SK-N-SH (cell line): ENCODE measurements around the gene PPP1R13L. TPM values are rescaled to one million over a fixed set of nuclear protein-coding genes. Genes with fewer than 3 reads are reported as not detected.
A peak's percentile ranks its signal among the peaks of the same experiment; 100 is the strongest.

ENCODE experiments used
- CTCF ChIA-PET: fragments of 300-600, 350-600 bp; formaldehyde crosslinking; extraction: SDS; loops from one replicate; lab custom pipeline; 2021; lab: Yijun Ruan, JAX
- POLR2A ChIA-PET: fragments of 350-600 bp; sonication (Branson Sonifier 250); formaldehyde crosslinking; extraction: SDS; loops from one replicate; lab custom pipeline; 2020; ENCODE audit warnings: antibody characterized with exemption, inconsistent platforms; lab: Yijun Ruan, JAX
- DNase-seq: peaks from one replicate; pipeline ENCODE4 v3.0.0; 2012
- H2AFZ ChIP-seq: fragments of 200-600 bp; sonication (generic); 2 replicates; pipeline ENCODE4 v1.8.1; 2016; ENCODE audit warnings: antibody characterized with exemption, mild to moderate bottlenecking, low read depth
- H3F3A ChIP-seq: fragments of 200-600 bp; sonication (generic); replicated peaks from 2 replicates; pipeline ENCODE3; 2016; ENCODE audit warnings: antibody characterized with exemption, mild to moderate bottlenecking; ENCODE audit not compliant: insufficient read depth
- H3K27ac ChIP-seq, 2 experiments: fragments of 200-500 bp in 1 of 2; fragments of 200-600 bp in 1 of 2; sonication (Bioruptor generic) in 1 of 2; sonication (generic), shearing (Covaris generic) in 1 of 2; 2 replicates each; pipeline versions ENCODE4 v1.5.1 to v1.6.1; 2014 to 2016; ENCODE audit warnings: low read depth in 2 of 2, inconsistent platforms in 1 of 2, low read length in 1 of 2, mild to moderate bottlenecking in 1 of 2, mixed read lengths in 1 of 2
- H3K27me3 ChIP-seq: fragments of 200-600 bp; sonication (generic), shearing (Covaris generic); 2 replicates; pipeline ENCODE4 v1.6.1; 2016; ENCODE audit warnings: mixed run types; ENCODE audit not compliant: insufficient read depth
- H3K36me3 ChIP-seq, 2 experiments: fragments of 200-500 bp in 1 of 2; fragments of 200-600 bp in 1 of 2; sonication (Bioruptor generic) in 1 of 2; sonication (generic) in 1 of 2; replicated peaks in 1 of 2; 2 replicates each; pipeline versions ENCODE3 to v1.5.1; 2014 to 2016; ENCODE audit warnings: low read length in 1 of 2, mild to moderate bottlenecking in 1 of 2; ENCODE audit not compliant: insufficient read depth in 2 of 2, control insufficient read depth in 1 of 2
- H3K4me1 ChIP-seq, 2 experiments: fragments of 200-500 bp in 1 of 2; fragments of 200-600 bp in 1 of 2; sonication (Bioruptor generic) in 1 of 2; sonication (generic), shearing (Covaris generic) in 1 of 2; 2 replicates each; pipeline versions ENCODE4 v1.5.1 to v1.6.1; 2014 to 2016; ENCODE audit warnings: low read depth in 1 of 2, low read length in 1 of 2, mixed run types in 1 of 2; ENCODE audit not compliant: insufficient read depth in 2 of 2, control insufficient read depth in 1 of 2
- H3K4me2 ChIP-seq: fragments of 200-600 bp; sonication (generic), shearing (Covaris generic); 2 replicates; pipeline ENCODE4 v1.6.1; 2017; ENCODE audit warnings: mixed run types
- H3K4me3 ChIP-seq, 2 experiments: fragments of 200-500 bp in 1 of 2; fragments of 200-600 bp in 1 of 2; sonication (Bioruptor generic) in 1 of 2; sonication (generic), shearing (Covaris generic) in 1 of 2; 2 replicates each; pipeline versions ENCODE4 v1.5.1 to v1.8.1; 2014 to 2016; ENCODE audit warnings: low read depth in 2 of 2, inconsistent platforms in 1 of 2, low read length in 1 of 2, mild to moderate bottlenecking in 1 of 2, mixed read lengths in 1 of 2, moderate library complexity in 1 of 2
- H3K79me2 ChIP-seq: fragments of 200-600 bp; sonication (generic); 2 replicates; pipeline ENCODE4 v1.8.1; 2017; ENCODE audit warnings: mild to moderate bottlenecking; ENCODE audit not compliant: insufficient read depth
- H3K9ac ChIP-seq: fragments of 200-600 bp; sonication (generic); 2 replicates; pipeline ENCODE4 v1.6.1; 2017; ENCODE audit warnings: mixed run types
- H3K9me2 ChIP-seq: fragments of 200-600 bp; sonication (generic); 2 replicates; pipeline ENCODE4 v1.6.1; 2017; ENCODE audit warnings: mixed run types
- H3K9me3 ChIP-seq: fragments of 200-600 bp; sonication (generic); 2 replicates; pipeline ENCODE4 v1.6.1; 2017; ENCODE audit warnings: mixed run types, mild to moderate bottlenecking, moderate library complexity
- H4K20me1 ChIP-seq: fragments of 200-600 bp; sonication (generic); 2 replicates; pipeline ENCODE4 v1.6.1; 2017; ENCODE audit warnings: mild to moderate bottlenecking, mixed run types; ENCODE audit not compliant: insufficient read depth
- CHD2 ChIP-seq: fragments of 150-350 bp; IDR thresholded peaks from 2 replicates; pipeline ENCODE4 v1.6.1; 2018; ENCODE audit warnings: low read length; ENCODE audit not compliant: partially characterized antibody
- EZH2phosphoT487 ChIP-seq: fragments of 200-600 bp; sonication (generic); IDR thresholded peaks from 2 replicates; pipeline ENCODE4 v1.6.1; 2017; ENCODE audit warnings: low read depth, mixed run types, mild to moderate bottlenecking, antibody characterized with exemption, moderate library complexity, borderline replicate concordance
- FOSL2 ChIP-seq: IDR thresholded peaks from 2 replicates; pipeline ENCODE4 v1.4.0; 2012; ENCODE audit warnings: low read depth, mild to moderate bottlenecking, moderate library complexity, borderline replicate concordance
- FOXJ3 ChIP-seq: sonication (generic); formaldehyde crosslinking; IDR thresholded peaks from 2 replicates; pipeline ENCODE4 v1.5.1; 2020; ENCODE audit warnings: mild to moderate bottlenecking, missing genetic modification reagents
- GABPA ChIP-seq: IDR thresholded peaks from 2 replicates; pipeline ENCODE4 v1.4.0; 2012; ENCODE audit warnings: low read depth, mild to moderate bottlenecking
- IRF3 ChIP-seq: fragments of 150-350 bp; IDR thresholded peaks from 2 replicates; pipeline ENCODE4 v1.6.1; 2016; ENCODE audit warnings: mild to moderate bottlenecking, low read depth, low read length
- JUND ChIP-seq: IDR thresholded peaks from 2 replicates; pipeline ENCODE4 v1.4.0; 2012
- MAX ChIP-seq: IDR thresholded peaks from 2 replicates; pipeline ENCODE4 v1.4.0; 2012; ENCODE audit warnings: low read depth
- MXI1 ChIP-seq: IDR thresholded peaks from 2 replicates; pipeline ENCODE4 v1.6.1; 2012; ENCODE audit warnings: mild to moderate bottlenecking, low read depth, low read length, improper control_type of control experiment
- POLR2AphosphoS5 ChIP-seq: IDR thresholded peaks from 2 replicates; pipeline ENCODE4 v1.6.1; 2012; ENCODE audit warnings: low read depth, low read length
- RFX5 ChIP-seq: IDR thresholded peaks from 2 replicates; pipeline ENCODE4 v1.6.1; 2012; ENCODE audit warnings: mild to moderate bottlenecking, improper control_type of control experiment, low read length
- SIN3A ChIP-seq: IDR thresholded peaks from 2 replicates; pipeline ENCODE4 v1.6.1; 2012; ENCODE audit warnings: low read depth, mild to moderate bottlenecking, low read length, moderate library complexity, borderline replicate concordance
- TCF12 ChIP-seq: IDR thresholded peaks from 2 replicates; pipeline ENCODE4 v1.4.0; 2012
- USF2 ChIP-seq: fragments of 150-350 bp; IDR thresholded peaks from 2 replicates; pipeline ENCODE4 v1.6.1; 2017; ENCODE audit warnings: antibody characterized with exemption, low read length, low read depth, borderline replicate concordance
- WGBS: methylation state at CpG from one replicate; pipeline ENCODE4 v1.1.6; 2017; ENCODE audit warnings: low lambda C conversion rate; 5-methylcytosine and 5-hydroxymethylcytosine counted together
- polyA plus RNA-seq, 3 experiments: library from polyadenylated mRNA; depleted of rRNA; stranded (reverse); fragments of >200 nt; gene quantifications; 2 replicates each; pipeline ENCODE4 v1.2.3, GENCODE V29; 2012

The PPP1R13L gene
- polyA plus RNA-seq, 1 of the 3 experiments (the other 2 are of a cell fraction) = 18.0 TPM

GRCh38 chr19:45443462-45444317 is 38.8 kb upstream of the PPP1R13L start:
- peak overlapping the region; percentile 70 to 96 for H3K27ac ChIP-seq
- peak overlapping the region; percentile 79 for H3K4me2 ChIP-seq
- CTCF ChIA-PET = interaction anchor here (1.6 to 15.0 kb wide), 2 partner anchors 15 to 30 kb away, joined by 3 to 870 read pairs; partner anchors contain the start of gene FOSB
- WGBS = 3% methylated on average over 28 of the region's 49 CpGs
- POLR2A ChIA-PET = no interaction called here
- H3K4me3 ChIP-seq = peak overlapping the region; percentile 54 to 60
- H3F3A ChIP-seq = peaks cover 32% of the 10 kb centered on the region
- H3K36me3 ChIP-seq = no peaks in the 10 kb centered on the region
- TF ChIP-seq SIN3A (0 out of 2 replicates have a peak, but pooled peaks have one; percentile 53), MAX (peak; percentile 52; the same call in 1 of the 2 replicates), JUND (peak; percentile 40; the same call in 1 of the 2 replicates), TCF12 (peak; percentile 30; the same call in 1 of the 2 replicates), FOSL2 (peak; percentile 38; the same call in 1 of the 2 replicates), GABPA (peak; percentile 60; the same call in 1 of the 2 replicates), POLR2AphosphoS5 (peak; percentile 51; the same call in 1 of the 2 replicates), FOXJ3 (CRISPR knock-in tag) (no peak), USF2 (no peak), MXI1 (peak; percentile 40; the same call in 1 of the 2 replicates), CHD2 (peak; percentile 6), EZH2phosphoT487 (no peak), RFX5 (no peak)
- no peak overlapping the region for H2AFZ ChIP-seq
- no peaks in the 10 kb centered on the region for H3K27me3 ChIP-seq
- H3K9me3 ChIP-seq = no peaks in the 10 kb centered on the region
- peak; percentile 97 for DNase-seq
- no peaks in the 10 kb centered on the region; the same call in 1 of the 2 replicates for H3K79me2 ChIP-seq
- H3K9ac ChIP-seq = peak overlapping the region; percentile 83
- peaks cover 5 to 16% of the 10 kb centered on the region in 2 experiments; a peak in 1 of 4 replicates for H3K4me1 ChIP-seq
- H4K20me1 ChIP-seq = no peaks in the 10 kb centered on the region
- no peaks in the 10 kb centered on the region for H3K9me2 ChIP-seq

DNA sequence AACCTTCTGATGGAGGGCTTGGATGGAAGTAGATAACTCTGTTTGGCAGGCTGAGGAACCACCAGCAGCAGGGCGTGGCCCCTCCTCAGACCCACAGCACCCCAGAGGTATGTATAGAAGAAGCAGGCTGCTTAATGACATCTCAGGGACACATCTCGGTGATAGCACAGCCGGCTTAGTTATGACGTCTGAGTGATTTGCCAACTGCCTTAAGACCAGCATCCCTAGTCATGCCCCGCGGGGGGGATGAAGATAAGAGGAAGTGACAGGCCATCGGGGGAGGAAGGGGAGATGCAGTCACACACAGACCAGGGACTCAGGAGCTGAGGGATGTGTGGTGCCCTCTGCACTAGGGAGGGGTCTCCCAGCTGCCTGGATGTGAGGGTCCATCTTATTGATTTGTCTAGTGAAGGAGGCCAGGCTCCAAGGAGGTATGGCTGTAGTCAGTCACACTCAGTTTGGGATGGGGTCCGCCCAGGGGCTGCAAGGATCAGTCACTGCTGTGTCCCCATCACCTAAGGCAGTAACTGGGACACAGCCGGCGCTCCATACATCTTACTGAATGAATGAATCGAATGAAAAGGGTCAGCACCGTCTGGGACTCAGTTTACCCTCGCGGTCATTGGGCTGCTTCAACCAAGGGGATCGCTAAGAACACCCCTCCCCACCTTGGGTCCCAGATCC is 38.1 kb upstream of the PPP1R13L start:
- Histone ChIP-seq H3K4me1 (peaks cover 5 to 16% of the 10 kb centered on the region in 2 experiments; a peak in 1 of 4 replicates), H3K9ac (peak overlapping the region; percentile 83), H4K20me1 (no peaks in the 10 kb centered on the region), H3F3A (peaks cover 32% of the 10 kb centered on the region), H3K27ac (peak overlapping the region in 1 of 2 experiments; percentile 96; a peak in 3 of 4 replicates), H3K4me2 (peak overlapping the region; percentile 79), H3K9me2 (no peaks in the 10 kb centered on the region), H3K9me3 (no peaks in the 10 kb centered on the region), H3K4me3 (peak overlapping the region; percentile 54 to 60), H3K79me2 (no peaks in the 10 kb centered on the region; the same call in 1 of the 2 replicates), H3K27me3 (no peaks in the 10 kb centered on the region), H3K36me3 (no peaks in the 10 kb centered on the region), H2AFZ (no peak overlapping the region)
- DNase-seq = peak; percentile 59
- ChIA-PET POLR2A (no interaction called here), CTCF (interaction anchor here (15.0 kb wide), 1 partner anchor 30 kb away, joined by 870 read pairs; the partner anchor contains the start of gene FOSB)
- WGBS = 8% methylated on average over 10 of the region's 15 CpGs
- TF ChIP-seq FOXJ3 (CRISPR knock-in tag) (no peak), IRF3 (no peak)
